ENCODE results near the gene PLEKHH1.
"Not testable (repeated sequence)": the region's sequence is repeated elsewhere in the genome, so short reads cannot be mapped to it uniquely, and the experiment has no call there.

Gene PLEKHH1

DNA sequence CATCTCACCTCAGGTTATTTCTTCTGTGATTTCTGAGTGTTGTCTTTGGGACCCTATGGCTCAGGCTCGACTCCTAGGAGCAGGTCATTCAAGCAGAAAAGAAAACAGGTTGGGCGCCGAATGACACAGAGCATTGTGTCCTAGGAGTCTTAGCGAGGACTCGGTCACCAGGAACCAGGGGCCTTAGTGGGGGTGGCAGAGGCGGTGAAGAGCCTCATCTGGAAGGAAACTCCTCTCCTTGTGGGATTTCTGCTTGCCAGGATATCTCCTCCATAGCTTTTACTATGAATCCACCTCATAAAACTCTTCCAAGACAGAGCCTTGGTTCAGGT, 630 bp downstream of the PLEKHH1 start:
- no peak for DNase-seq (ENCODE audit: low read depth)

DNA sequence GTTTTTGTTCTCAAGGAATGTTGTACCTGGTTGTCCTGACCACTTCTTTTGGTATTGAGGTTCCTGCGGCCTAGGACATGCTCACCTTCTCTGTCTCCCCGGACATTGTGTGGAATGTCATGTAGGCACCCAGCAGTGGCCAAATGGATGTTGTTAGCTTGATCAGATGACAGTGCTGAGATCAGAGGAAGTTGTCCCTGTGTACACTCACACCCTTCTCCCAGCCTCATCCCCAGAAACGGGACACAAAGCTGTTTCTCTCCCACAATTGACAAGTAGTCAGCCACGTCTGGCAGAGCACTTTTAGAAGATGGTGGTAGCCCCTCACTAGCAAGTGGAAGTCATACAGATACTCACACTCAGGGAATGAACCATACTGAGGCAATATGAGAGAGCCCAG, 3.0 kb downstream of the PLEKHH1 start:
- no peak for DNase-seq (ENCODE audit: low read depth)

DNA sequence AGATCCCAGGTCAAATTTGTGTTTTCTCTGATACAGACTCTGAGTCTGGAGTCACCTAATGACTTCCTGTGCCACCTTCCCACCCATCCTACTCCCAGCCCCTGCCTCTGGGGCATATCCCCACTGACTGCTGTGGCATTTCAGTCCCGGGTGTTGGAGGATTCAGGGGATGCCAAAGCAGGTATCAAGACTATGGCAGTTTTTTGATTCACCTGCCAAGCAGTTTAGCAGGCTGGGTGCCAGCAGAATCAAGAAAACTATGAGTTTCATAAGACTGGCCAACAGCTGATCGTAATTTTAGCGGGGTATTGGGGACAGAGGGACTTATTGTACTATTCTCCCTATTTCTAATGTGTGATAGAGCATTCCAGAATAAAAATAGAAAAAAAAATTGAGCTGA, 4.6 kb downstream of the PLEKHH1 start:
- DNase-seq (ENCODE audit: low read depth) = no peak

DNA sequence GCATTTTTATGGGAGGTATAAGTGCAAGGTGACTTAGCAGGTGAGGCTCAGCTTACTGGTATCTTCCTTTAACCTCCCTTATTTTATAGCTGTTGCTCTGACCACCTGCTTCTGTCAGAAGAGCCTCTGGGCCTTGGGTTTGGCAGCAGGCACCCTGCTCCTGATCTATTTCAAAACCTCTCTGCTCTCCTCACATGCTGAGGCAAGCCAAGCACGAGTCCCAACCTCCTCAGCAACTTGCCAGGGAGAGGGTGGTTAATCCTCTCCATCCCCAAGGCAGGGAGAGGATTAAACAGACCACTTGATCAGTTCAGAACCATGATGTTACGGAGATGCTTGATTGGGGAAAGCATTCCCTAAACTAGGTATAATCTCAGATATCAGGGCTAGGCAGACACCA, 5.4 kb downstream of the PLEKHH1 start:
- DNase-seq (ENCODE audit: low read depth) = no peak

DNA sequence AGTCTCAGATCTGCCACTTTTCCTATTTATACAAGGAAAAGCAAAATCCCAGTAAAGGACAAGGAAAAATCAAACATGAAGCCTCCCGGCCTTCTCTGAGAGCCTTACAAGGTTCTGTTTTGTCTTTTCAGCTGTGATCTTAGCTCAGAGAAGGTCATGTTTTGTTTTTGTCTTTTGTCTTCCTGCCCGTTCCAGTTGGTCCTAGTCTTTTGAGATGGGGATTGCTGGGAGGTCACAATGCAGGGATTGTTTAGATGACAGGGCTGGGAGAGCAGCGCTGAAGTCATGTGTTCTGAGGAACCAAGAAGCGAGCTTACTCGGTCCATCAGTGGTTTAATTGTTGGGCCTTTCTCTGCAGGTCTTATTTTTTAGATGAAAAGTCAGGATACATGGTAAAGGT, 6.0 kb downstream of the PLEKHH1 start:
- DNase-seq (ENCODE audit: low read depth) = no peak

DNA sequence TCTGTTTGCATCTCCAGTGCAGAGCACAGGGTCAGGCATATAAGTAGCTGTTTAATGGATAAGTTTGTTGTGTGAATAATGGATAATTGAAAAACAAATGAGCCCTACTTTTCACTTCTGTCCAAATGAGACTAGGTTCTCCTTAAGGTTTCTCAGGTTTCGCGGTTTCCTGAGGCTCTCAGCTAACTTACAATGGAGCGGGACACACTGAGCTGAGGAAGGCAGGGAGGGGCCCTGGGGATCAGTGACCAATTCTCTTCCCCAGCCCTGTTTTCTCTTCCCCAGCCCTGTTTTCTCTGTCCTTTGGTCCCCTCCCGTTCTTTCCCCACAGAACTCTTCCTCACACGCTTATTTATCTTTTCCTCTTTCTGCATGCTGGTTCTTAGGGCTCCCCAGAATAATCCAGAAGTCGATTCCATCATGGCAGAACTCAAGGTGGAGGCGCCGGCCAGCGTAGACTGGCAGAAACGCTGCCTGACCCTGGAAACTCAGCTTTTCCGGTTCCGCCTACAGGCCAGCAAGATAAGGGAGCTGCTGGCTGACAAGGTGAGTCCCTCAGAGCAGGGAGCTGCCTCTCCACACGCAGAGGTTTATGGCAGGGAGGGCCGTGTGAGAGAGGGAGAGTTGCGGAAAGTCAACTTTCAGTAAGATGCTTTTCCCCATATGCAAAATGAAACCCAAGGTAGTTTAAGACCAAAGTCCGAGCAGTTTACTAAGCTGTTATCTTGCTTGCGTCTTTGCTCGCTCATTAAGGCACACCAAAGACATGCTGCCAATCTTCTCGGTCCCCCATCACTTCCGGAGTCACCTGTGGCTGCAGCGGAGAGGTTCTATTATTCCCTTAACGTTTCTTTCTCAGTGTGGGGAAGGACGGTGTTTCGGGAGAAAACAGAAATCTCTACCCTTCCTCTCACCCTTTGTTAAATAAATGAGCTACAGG, 8.6 kb downstream of the PLEKHH1 start:
- no peak for DNase-seq (ENCODE audit: low read depth)

DNA sequence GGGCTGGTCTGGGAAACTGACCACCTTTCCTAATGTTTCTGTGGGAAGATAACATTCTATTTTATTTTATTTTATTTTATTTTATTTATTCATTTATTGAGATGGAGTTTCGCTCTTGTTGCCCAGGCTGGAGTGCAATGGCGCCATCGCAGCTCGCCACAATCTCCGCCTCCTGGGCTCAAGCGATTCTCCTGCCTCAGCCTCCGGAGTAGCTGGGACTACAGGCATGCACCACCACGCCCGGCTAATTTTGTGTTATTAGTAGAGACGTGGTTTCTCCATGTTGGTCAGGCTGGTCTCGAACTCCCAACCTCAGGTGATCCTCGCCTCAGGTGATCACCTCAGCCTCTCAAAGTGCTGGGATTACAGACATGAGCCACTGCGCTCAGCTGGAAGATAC, 9.5 kb downstream of the PLEKHH1 start:
- DNase-seq (ENCODE audit: low read depth) = not testable (repeated sequence)

DNA sequence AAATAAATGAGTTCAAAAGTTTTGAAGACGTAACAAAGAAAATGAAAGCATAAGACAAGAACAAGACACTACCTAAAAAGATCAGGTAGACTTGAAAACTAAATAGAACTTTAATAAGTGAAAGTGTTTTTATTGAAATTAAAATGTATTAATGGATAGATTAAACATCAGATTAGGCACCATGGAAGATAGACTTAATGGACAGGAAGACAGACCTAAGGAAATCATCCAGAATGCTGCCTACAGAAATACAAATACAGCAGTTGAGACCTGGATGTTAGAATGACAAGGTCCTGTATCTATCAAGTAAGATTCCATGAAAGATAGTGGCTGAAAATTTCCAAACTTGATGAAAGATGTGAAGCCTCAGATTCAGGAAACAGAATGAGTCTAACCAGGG, 11.5 kb downstream of the PLEKHH1 start:
- no peak for DNase-seq (ENCODE audit: low read depth)

DNA sequence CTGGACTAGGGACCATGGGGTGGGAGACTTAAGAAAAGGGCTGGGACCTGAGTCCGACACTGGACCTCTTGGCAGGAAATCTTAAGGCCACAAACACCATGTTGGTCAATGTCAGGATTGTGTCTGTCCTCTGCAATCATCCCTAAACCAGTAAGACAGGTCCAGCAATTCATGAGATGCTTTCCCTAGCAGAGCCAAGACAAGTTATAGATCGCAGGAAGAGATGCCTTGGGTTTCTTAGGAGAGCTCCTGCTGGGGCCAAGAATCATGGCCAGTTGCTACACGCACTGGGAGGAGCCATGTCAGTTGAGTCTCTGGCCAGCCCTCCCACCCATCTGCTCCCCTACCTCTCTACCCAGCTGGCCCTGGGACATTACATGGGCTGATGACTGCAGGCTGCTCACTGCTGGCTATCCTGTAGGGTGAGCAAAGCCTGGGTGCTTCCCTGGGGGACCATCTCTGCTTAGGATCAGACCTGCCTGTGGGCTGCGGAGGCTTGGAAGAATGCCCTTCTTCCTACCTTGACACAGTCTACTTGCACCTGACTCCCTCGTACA, 14.2 kb downstream of the PLEKHH1 start:
- DNase-seq (ENCODE audit: low read depth) = no peak

DNA sequence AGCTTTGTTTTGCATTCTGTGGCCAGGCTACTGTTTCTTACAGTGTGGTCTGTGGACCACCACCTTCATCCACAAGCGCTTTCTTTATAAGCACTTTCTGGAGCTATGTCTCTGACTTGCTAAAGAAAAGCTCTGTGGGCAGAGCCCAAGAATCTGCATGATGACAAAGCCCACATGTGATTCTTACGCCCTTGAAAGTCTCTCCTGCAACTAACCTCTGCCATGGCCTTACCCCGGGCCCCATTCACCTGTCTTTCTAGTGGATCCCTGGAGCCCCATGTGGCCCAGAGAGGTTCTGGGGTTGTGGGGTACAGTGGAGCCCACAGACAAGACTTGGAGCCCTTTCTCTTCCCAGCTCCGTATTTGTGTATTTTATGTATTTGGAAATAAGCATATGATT, 16.6 kb downstream of the PLEKHH1 start:
- DNase-seq (ENCODE audit: low read depth) = no peak

DNA sequence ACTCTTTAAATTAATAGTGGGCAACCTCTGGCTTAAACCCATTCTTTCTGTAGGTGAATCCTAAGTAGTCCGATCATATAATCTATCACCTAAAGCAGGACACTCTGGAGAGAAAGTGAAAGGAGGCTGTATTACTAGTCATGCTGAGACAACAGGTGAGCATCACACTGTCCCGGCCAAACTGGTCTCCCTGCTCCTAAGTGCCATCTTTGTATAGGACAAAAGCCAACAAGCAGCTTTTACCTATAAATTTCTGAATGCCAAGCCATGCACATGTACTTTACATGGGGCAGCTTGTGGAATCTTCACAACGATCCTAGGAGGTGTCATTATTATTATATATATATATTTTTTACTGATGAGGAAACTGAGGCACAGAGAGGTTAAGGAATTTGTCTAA, 18.0 kb downstream of the PLEKHH1 start:
- no peak for DNase-seq (ENCODE audit: low read depth)

DNA sequence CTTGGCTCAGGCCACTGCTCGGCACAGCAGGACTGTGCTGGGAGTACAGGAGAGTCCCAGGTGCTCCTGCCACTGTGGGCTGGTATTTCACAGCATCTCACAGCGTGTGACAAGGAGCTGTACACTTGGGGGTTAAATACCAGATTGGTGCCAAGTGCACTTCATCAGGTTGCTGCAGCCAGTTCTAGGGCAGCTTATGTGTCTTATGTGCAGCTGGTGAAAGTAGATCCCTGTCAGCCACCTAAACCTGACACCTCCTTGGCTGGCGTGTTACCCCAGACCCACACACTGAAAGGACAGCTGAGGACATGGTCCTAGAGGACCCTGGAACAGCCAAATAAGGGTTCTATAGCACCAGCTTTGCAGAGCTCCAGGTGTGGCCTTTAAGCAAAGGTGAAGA, 18.9 kb downstream of the PLEKHH1 start:
- DNase-seq (ENCODE audit: low read depth) = no peak

DNA sequence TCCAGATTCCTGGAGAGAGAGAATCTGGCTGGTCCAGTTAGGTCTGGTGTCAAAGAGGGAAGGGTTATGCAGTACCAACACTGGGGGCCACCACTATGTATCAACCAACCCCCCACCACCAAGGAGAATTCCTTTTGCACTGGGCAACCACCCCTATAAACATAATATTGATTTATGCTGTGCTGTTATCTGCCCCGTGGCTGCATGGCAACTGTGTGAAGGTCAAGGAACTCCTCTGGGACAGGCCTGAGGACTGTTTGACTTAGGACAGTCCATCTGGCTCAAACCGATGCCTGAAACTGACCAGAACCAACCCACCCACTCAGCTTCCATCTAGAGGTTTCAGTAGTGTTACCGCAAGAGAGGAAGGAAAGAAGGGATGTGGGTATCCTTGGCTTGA, 20.5 kb downstream of the PLEKHH1 start:
- DNase-seq (ENCODE audit: low read depth) = no peak

DNA sequence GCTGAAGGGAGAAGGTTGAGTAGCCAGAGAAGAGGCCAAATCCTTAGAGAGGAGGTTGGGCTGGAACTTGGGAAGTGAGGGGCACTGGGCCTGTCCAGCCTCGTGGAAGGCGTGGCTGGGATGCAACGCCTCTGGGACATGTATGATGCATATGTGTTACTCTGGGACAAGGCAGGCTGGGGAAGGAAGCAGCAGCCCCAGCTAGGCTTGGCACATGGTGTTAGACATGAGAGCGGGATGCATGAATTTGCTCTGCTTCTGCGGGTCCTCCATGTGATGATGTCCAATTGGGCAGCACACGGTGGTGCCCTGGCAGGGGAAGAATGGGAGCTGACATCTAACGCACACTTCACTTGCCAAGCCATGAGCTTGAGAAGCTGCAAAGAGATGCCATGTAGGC, 21.3 kb downstream of the PLEKHH1 start:
- no peak for DNase-seq (ENCODE audit: low read depth)

DNA sequence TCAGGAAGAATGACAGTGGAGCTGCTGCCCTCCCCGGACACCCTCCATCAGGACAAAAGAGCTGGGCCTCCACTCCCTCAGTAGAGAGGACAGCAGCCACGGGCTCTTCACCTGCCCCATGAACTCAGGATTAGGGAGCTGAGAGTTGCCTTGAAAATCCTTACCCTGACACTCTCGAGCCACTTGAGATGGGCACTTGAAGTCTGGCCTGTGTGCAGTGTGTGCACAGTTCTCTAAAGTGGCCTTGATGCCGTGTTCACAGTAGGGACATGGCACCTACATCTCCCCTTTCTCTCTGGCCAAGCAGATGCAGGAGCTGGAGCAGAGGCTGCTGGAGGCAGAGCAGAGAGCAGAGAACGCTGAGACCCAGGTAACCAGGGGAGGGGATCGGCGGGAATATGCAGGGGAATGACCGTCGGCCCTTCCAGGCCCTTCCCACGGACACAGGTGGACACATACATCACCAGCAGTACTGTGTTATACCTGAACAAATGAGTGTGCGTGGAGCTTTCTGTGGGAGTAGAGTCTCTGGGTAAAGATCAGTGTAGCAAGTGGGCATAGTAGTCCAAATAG, 22.5 kb downstream of the PLEKHH1 start:
- no peak for DNase-seq (ENCODE audit: low read depth)

DNA sequence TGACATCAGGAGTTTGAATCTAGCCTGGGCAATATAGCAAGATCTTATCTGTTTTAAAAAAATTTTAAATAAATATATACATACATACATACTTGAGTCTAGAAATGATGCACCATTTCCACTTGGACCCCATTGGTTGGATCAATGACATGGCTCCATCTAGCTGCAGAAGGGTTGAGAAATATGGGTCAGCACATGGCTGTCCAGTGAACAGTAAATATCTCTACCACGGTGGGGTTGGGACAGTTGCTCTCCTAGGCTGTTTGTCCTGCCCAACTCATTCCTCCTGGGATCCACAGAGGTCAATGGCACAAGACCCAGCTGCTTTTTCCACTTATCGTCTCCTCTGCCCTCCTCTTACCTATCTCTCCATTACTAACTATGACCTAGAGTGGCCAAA, 23.6 kb downstream of the PLEKHH1 start:
- no peak for DNase-seq (ENCODE audit: low read depth)

DNA sequence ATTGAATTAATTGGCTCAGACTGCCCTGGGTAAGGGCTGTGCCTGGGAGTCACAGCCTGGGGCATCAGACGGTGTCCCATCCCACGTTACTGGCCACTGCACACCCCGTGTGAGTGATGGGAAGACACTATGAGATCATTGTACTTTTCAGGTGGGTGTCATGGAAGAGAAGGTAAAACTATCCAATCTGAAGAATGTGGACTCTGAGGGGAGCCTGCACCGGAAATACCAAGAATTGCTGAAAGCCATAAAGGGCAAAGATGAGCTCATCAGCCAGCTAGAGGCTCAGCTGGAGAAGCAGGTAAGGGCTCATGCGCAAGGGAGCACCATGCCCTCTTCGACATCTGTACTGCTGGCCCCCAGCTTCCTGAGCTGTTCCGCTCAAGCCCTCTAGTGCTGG, 24.0 kb downstream of the PLEKHH1 start:
- DNase-seq (ENCODE audit: low read depth) = no peak

DNA sequence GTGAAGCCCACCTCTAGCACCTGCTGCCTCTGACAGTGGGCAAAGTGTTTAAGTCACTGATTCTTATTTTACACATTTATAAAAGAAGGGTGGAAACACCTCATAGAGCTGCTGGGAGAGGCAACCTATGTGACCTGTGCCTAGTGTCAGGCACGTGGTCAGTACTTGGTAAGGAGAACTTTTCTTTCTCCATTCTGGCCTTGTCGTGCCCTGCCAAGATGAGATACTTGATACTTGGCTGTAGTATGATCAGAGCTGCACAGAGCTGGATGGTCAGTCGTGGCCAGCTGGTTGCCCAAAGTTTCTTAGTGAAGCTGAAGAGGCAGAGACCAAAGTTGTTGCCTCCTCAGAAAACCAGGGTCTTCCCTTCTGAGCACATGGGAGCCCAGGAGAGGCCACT, 24.6 kb downstream of the PLEKHH1 start:
- no peak for DNase-seq (ENCODE audit: low read depth)

DNA sequence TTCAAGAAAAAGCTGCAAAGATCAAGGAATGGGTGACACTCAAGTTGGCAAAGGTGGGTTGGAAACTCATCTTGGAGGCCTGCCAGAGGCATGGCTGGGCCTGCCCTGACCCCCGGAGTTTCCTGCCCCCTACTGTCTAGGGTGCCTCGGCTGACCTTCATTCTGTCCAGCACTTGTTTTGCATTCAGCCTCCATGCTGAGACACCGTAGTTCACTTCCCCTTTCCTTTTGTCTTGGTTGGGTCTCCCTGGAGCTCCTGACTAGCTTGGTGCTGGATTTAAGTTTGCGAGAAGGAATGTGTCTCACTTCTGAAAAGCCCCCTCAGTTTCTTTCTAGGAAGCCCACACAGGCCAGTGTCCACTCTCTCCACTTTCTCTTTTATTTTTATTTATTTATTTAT, 26.5 kb downstream of the PLEKHH1 start:
- no peak for DNase-seq (ENCODE audit: low read depth)

DNA sequence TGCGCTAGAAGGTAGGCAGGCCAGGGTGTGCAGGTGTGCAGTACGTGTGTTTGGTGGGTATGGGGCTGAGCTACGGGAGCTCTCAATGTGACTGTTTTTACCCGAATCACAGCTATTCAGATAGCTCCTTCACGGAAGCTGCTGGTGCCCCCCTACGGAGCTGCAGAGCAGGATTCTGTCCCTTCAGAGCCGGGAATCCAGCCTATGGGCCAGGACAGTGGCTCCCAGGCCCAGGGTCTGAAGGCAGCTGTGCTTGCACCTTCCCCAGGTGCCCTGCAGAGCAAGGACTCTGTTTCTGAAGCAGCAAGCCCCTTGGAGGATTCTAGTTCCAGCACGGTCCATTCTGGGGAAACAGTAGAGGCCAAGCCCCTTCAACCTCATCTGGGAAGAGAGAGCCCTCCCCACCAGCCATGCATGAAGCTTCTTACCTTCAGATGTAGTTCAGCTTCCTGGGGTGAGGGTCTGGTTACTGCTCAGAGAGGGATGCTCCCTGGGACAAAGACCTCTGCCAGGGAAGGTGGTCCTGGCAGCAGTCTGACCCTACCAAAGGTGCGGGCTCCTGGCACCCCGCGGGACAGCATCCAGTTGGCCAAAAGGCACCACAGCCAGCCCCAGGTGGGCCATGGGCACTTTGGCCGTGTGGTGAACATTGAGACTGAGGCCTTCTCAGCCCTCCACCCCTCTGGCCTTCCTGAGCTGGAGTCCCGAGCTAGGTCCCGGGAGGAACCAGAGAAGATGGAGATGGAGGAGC, 29.1 kb downstream of the PLEKHH1 start:
- DNase-seq (ENCODE audit: low read depth) = no peak

DNA sequence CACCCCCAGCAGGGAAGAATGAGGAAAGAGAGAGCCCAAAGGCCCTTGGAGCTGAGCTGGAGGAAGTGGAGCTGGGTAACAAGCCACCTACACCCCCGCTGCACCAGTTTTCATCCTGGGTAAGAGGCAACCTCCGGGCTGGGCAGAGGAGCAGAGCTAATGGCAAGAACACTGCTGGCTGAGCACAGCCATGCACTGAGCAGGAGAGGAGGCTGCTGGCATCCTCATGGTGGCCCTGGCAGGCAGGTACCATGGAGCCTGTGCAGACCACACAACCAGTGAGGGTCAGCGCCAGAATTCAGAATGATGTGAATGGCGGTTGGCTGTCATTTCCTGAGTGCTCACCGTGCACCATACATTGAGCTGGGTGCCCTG, 29.7 kb downstream of the PLEKHH1 start:
- no peak for DNase-seq (ENCODE audit: low read depth)

DNA sequence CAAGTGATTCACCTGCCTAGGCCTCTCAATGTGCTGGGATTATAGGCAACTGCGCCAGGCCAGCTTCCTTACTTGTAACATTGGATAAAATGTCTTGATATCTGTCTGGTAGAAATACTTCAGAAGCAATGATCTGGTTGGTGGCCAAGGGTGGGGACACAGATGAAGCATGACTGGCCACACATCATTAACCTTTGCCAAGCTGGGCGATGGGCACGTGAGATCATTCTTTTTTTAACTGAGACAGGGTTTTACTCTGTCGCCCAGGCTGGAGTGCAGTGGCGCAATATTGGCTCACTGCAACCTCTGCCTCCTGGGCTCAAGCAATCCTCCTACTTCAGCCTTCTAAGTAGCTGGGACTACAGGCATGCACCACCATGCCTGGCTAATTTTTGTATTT, 31.1 kb downstream of the PLEKHH1 start:
- DNase-seq (ENCODE audit: low read depth) = no peak

DNA sequence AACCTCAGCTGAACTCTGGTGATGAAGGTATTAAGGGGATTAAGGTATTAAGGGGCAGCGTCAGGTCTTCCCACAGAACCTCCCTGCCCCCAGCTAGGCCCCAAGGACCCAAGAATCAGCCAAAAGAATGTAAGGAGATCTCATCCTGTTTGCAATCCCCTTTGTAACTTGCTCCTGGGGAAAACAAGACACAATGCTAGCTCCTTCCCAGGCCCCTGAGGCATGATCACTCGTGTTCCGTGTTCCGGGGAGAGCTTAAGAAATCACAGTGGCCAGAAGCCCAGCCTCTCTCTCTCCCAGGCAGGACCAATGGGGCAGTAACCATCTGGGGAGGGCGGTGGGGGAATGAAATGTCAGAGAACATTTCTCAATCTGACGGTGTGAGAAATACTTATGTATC, 33.8 kb downstream of the PLEKHH1 start:
- no peak for DNase-seq (ENCODE audit: low read depth)

Measured in T follicular helper cell (primary cell).